GM18502 (cell line): ENCODE measurements around the gene MYO9A.

Source experiments
- ATAC-seq: cut with Tn5 transposase; IDR thresholded peaks from one replicate; pipeline ENCODE4 v1.9.1; 2021; ENCODE audit warnings: mild to moderate bottlenecking; ENCODE audit not compliant: unreplicated experiment, poor library complexity

The MYO9A gene

DNA sequence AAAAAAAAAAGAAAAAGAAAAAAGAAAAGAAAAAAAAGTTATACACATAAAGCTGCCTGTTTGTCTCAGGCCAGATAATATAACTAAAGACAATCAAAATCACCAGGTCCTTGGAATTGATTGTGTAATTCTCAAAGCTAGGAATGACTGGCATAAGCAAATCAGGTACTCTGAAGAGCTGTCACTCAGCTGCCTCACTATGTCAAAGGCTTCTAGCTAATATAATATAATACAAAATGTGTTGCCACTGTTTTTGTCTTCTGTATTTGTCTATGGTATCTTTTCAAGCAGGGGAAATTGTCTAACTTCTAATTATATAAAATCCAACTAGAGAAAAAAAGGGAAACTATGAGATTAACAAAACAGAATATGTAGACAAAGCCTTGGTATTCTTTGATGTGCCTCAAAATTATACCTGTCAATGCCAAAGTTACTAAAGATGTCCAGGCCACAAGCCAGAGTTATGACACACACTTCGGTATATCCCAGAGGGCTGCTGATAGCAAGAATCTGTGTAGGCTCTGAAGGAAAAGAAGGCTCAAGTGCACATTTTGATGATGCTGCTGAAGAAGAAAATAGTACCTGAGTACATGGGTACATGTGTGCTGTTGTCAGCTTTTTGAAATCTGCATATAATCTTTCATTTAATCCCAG, 344.6 kb downstream of the MYO9A start:
- ATAC-seq, result no peak
